Stimulated activated CD4-positive, alpha-beta T cell treated with anti-CD3 and anti-CD28 coated beads, Interleukin-4, amount 100 ng/mL, for 48 hours (primary cell): ENCODE measurements around the gene STEAP1.
"Not testable (repeated sequence)": the region's sequence is repeated elsewhere in the genome, so short reads cannot be mapped to it uniquely, and the experiment has no call there.

Source experiments
- DNase-seq, 2 donors: peaks; one replicate each; pipeline ENCODE4 v3.0.0-alpha.2; 2020; ENCODE audit warnings: low read depth in 2 of 2

Gene STEAP1

DNA sequence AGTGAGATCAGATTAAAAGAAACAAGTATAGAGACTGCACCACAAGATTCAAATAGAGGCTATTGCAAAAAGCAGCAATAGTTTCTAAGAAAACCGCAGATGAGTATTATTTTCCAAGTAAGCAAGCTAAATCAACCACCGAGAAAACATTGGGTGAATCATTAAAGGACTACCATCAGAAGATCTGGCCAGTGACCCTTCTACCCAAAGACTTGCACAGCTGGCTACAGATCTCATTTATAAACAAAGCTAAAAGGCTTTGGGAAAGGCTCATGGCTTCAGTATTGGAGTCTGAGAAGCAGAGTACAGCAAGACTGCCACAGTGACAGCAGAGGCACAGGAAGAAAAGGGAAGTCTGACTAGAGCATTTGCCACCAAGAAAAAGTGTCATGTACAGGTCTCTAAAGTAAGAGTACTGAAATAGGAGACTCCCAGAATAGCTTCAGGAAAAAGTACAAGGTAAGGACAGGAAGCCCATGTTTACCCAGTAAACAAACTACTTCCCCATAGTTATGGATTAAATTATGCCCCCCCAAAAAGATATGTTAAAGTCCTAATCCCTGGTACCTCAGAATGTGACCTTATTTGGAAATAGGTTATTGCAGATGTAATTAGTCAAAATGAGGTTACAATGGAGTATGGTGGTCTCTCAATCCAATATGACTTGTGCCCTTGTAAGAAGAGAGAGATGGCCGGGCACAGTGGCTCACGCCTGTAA, 19.0 kb downstream of the STEAP1 start:
- no peak for DNase-seq

DNA sequence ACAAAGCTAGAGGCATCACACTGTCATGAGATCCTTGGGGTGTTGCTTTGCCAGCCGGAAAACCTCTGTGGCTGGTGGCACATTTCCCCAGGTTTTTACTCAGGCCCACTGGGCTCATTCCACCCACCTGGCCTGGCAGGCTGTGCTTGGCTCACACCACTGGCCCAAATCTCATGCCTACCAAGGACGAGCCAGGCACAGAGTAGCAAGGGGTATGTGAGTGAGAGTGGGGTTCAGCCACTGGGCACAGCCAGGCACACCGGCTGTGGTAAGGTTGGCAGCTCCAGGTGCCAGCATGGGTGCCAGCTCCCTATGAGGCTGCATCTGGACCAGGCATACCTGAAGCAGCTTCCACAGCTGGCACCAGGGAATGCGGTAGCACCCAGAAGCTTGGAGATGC, 21.4 kb downstream of the STEAP1 start:
- no peak for DNase-seq

- DNase-seq: no peak
These were observed 21.9 kb downstream of the STEAP1 start for GRCh38 chr7:90176195-90176594.

DNA sequence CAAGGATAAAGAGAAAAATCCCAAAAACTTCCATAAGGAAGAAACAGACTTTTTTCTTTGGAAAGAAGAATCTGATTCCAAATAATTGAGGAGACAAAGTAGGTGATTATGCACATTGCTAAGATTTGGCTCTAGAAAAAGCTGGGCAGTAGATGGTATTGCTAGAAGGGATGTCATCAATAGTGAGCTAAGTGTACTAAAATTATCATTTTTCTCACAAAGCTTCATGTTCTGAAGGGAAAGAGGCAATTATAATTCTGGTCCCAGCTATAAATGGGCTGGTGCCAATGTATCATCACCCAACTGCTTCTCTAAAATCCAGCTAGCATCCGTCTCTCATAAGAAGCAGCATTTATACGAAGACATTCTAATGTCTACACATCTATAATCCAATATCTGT, 23.9 kb downstream of the STEAP1 start:
- DNase-seq: no peak

- no peak for DNase-seq
These were observed 24.5 kb downstream of the STEAP1 start for GRCh38 chr7:90178679-90179278.

GRCh38 chr7:90180011-90180585, 25.8 kb downstream of the STEAP1 start:
- no peak for DNase-seq

DNA sequence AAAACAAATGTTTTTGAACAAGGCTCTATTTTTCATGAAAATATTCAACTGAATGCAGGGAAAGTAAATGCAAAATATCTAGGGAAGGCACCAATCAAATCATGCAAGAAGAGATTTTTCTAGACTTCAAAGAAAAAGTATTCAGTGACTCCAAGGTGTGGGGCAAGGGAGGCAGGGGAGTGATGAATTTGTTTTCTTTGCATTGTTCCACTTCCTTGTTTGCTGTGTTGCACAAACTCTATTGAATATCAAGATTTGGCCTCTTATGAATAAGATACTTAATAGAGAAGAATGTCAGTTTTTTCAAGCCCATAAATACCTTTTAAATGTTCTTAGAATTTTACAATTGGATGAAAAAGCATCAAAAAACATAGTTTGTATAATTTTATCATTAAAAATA, 26.4 kb downstream of the STEAP1 start:
- DNase-seq: no peak

GRCh38 chr7:90181485-90181884, 27.2 kb downstream of the STEAP1 start:
- DNase-seq: no peak

DNA sequence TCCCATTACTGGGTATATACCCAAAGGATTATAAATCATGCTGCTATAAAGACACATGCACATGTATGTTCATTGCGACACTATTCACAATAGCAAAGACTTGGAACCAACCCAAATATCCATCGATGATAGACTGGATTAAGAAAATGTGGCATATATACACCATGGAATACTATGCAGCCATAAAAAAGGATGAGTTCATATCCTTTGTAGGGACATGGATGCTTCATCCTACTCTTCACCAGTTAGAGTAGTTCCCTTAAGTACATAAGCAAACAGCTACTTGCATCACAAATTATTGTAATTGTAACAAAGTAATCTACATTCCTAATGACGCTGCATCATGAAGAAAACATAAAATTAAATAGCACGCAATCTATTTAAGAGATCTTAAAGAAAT, 32.0 kb downstream of the STEAP1 start:
- DNase-seq: not testable (repeated sequence)

DNA sequence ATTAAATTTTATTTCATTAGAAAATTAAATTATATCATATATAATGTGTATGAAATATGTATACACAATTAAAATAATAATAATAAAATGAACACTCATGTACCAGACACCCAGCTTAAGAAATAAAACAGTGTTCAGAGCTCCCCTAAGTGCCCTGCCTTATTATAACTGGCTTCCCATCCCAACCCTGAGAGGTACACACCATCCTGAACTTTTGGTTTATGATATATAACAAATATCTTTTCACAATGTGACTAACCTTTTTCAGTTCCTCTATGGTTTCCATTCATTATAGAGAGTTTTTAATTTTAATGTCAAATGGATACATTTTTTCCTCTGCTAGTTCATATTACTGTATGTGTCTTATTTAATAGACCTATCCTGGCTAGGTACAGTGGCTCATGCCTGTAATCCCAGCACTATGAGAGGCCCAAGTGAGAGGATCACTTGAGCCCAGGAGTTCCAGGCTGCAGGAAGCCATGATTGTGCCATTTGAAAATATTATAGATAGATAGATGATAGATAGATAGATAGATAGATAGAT, 33.3 kb downstream of the STEAP1 start:
- DNase-seq: no peak

GRCh38 chr7:90188281-90188680, 34.0 kb downstream of the STEAP1 start:
- no peak for DNase-seq

DNA sequence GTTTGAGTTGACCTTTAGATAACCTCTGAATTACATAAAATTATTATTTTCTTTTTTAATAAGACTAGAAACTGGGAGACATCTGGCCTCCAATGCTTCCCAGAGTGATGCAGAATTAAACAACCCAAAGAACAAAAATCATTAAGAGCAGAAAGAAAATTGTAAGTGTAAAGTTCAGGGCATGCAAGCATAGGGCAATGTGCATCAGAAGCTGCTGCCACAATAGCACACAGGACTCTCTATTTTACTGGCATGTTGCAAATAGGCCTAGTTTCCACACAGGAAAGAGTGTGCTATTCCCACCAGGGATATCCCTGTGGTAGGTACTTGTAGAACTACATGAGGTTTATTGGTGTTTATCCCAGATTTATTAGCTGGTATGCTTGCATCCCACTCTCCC, 36.7 kb downstream of the STEAP1 start:
- no peak for DNase-seq

DNA sequence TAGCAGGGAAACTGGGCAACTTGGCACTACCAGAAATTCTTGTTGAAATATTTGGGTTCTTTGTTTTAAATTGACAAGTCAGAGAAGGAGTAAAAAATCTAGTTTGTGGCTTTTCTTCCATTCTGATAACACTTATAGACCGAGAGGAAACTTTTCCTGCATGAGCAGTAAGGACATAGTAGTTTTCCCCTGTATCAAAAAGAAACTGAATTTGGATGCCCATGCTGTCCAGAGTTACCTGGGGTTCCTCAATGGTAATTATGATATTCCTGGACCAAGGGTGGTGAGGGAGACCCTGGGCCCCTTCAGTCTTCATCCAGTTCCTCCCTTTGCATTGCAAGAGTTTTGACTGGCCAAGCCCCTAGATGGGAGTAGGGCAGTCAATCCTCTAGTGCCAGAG, 37.4 kb downstream of the STEAP1 start:
- no peak for DNase-seq

DNA sequence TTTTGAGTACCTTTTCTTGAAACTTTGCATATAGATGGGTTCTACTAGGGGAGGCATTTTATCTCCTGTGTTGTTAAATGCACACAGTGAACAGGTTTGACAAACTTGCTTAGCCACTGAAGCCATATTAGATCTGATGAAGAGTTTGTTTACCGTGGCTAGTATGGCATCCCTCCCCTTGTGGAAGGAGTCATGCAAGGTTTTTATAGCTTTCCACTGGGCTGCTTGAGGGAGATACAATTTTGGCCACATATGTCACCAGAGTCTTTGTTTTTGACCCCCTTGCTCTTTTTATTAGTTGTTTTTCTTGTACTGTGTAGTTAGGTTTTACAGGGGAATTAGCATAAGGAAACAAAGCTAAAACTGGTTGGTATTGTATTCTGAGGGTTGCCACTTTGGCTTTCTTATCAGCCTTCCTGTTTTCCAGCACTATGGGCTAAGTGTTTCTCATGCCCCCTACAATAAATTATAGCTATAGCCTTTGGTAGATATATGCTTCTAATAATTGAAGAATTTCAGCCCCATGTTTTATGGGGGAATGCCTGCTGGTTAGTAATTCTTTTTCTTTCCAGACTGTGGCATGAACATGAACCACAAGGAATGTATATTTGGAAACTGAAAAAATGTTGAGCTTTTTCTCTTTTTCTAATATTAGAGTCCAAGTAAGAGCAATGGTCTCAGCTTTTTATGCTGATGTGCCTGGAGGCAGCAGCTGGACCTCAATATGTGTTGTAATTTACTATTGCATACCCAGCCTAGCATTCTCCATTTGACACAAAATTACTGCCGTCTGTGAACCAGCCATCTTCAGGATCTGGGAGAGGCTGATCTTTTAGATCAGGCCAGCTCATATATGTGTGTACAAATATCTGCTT, 38.8 kb downstream of the STEAP1 start:
- DNase-seq: no peak

- no peak for DNase-seq
These were observed 40.9 kb downstream of the STEAP1 start for GRCh38 chr7:90194911-90195809.

- no peak for DNase-seq
These were observed 47.4 kb downstream of the STEAP1 start for GRCh38 chr7:90201500-90202195.

GRCh38 chr7:90207956-90208355, 53.7 kb downstream of the STEAP1 start:
- no peak for DNase-seq

DNA sequence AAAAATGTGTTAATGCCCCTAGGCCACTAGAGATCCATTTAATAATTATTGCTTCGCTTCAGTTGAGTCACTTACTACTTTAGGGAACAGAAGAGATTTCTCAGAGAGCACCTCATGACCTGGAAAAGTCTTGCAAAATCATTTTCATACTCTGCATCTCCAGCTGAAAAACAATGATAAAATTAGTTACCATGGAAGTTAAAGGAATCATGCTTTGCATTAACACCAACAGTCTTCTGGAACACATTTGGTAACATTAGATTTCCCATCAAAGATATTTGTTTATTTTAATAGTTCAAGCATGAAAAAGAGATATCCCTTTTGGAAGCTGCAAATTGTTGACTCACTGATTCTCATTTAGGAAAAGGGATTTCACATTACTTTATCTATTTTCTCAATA, 55.5 kb downstream of the STEAP1 start:
- no peak for DNase-seq

DNA sequence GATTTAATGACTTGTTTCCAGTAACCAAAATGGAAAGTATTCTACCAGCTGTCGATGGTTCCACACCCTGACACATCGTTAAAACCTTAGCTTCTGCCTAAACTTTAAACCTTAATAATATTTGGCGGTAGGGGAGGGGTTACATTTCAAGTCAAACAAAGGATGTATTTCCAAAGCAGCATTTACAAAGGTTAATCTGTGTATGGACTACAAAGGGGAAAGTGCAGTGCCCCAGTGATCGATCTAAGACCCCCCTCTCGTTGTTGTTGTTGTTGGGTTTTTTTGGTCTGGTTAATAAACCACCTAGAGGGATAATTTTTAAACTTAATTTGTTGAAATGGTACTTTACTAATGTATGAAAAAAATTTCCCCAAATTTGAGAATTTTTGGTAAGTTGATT, 56.2 kb downstream of the STEAP1 start:
- DNase-seq: no peak

DNA sequence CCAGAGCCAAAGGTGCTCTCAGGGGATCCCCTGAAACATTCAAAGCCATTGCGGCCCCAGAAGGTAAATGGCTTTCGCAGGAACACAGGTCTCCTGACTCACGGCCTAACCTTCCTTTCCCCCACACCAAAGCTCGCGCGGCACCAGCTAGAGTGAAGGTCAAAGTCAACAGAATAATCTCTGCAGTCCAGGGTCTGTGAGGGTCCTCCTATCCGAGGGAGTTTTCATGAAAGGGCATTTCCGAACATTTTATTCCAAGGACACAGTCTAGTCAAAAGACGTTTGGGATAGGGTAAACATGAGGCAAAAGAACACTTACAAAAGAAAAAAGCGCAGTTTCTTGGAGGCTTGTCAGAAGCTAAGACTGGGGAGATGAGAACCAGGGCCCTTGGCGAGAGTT, 56.7 kb downstream of the STEAP1 start:
- DNase-seq: no peak
